H1 (cell line): ENCODE results near the gene RPL28. TPM values are rescaled to one million over a fixed set of nuclear protein-coding genes. Genes with fewer than 3 reads are reported as not detected.

Experiments used
- CTCF ChIA-PET: fragments of 300-600 bp; sonication (Branson Sonifier 250); formaldehyde crosslinking; loops from one replicate; lab custom pipeline; 2021; ENCODE audit not compliant: partially characterized antibody; lab: Charles Lee
- POLR2A ChIA-PET: fragments of 300-600 bp; sonication (Branson Sonifier 250); formaldehyde crosslinking; loops from one replicate; lab custom pipeline; 2021; ENCODE audit warnings: inconsistent platforms; ENCODE audit not compliant: partially characterized antibody; lab: Charles Lee
- DNase-seq, 2 experiments: peaks; one replicate each; pipeline versions ENCODE4 v3.0.0 to v3.0.0-alpha.2; 2010 to 2022; ENCODE audit warnings: low spot score in 2 of 2, low read depth in 1 of 2, mixed read lengths in 1 of 2
- FAIRE-seq: peaks from 2 replicates; lab custom pipeline; 2011; peaks lifted over from hg19 to GRCh38; lab: Jason Lieb, UNC
- H2AFZ ChIP-seq: 2 replicates; pipeline ENCODE4 v1.8.1; 2012; ENCODE audit warnings: low read length, inconsistent platforms
- H2AK5ac ChIP-seq: 2 replicates; pipeline ENCODE4 v1.6.1; 2013; ENCODE audit warnings: low read depth, low read length
- H2BK120ac ChIP-seq: replicated peaks from 2 replicates; pipeline ENCODE3; 2013; ENCODE audit warnings: low read depth, low read length, inconsistent platforms
- H2BK12ac ChIP-seq: 2 replicates; pipeline ENCODE4 v1.6.1; 2013; ENCODE audit warnings: low read depth, low read length
- H2BK15ac ChIP-seq: 2 replicates; pipeline ENCODE4 v1.6.1; 2013; ENCODE audit warnings: low read length
- H2BK20ac ChIP-seq: 2 replicates; pipeline ENCODE4 v1.6.1; 2013; ENCODE audit warnings: low read length
- H2BK5ac ChIP-seq: 2 replicates; pipeline ENCODE4 v1.6.1; 2013; ENCODE audit warnings: low read depth, low read length
- H3K14ac ChIP-seq: 2 replicates; pipeline ENCODE4 v1.6.1; 2013; ENCODE audit warnings: inconsistent platforms; ENCODE audit not compliant: insufficient read length
- H3K18ac ChIP-seq: 2 replicates; pipeline ENCODE4 v1.6.1; 2013; ENCODE audit warnings: low read length; ENCODE audit errors: extremely low read depth
- H3K23ac ChIP-seq: 2 replicates; pipeline ENCODE4 v1.6.1; 2013; ENCODE audit warnings: inconsistent platforms; ENCODE audit not compliant: insufficient read length
- H3K23me2 ChIP-seq: 2 replicates; pipeline ENCODE4 v1.6.1; 2013; ENCODE audit warnings: low read depth, low read length
- H3K27ac ChIP-seq: 2 replicates; pipeline ENCODE4 v1.6.1; 2011; ENCODE audit warnings: low read depth, low read length, inconsistent platforms
- H3K27me3 ChIP-seq, 4 experiments: replicated peaks in 1 of 4; 1 replicate in 1 of 4; 2 replicates in 3 of 4; pipeline versions ENCODE4 v1.6.1 to v1.8.1; 2011 to 2013; ENCODE audit warnings: low read length in 3 of 4, mild to moderate bottlenecking in 3 of 4, inconsistent platforms in 2 of 4, mixed read lengths in 2 of 4, moderate library complexity in 1 of 4; ENCODE audit not compliant: control insufficient read depth in 3 of 4, insufficient read depth in 3 of 4; ENCODE audit errors: extremely low read depth in 1 of 4
- H3K36me3 ChIP-seq, 4 experiments: 2 replicates each; pipeline versions ENCODE4 v1.6.1 to v1.8.1; 2011 to 2013; ENCODE audit warnings: mild to moderate bottlenecking in 4 of 4, low read length in 3 of 4, moderate library complexity in 2 of 4, control low read depth in 1 of 4, inconsistent platforms in 1 of 4; ENCODE audit not compliant: insufficient read depth in 4 of 4, control insufficient read depth in 2 of 4
- H3K4ac ChIP-seq: replicated peaks from 2 replicates; pipeline ENCODE3; 2013; ENCODE audit warnings: low read length, low read depth, mixed read lengths, inconsistent platforms; ENCODE audit not compliant: insufficient read length
- H3K4me1 ChIP-seq, 4 experiments: replicated peaks in 1 of 4; 1 replicate in 1 of 4; 2 replicates in 3 of 4; pipeline versions ENCODE4 v1.6.1 to v1.8.1; 2011 to 2013; ENCODE audit warnings: low read length in 3 of 4, inconsistent platforms in 2 of 4, mixed read lengths in 1 of 4; ENCODE audit not compliant: insufficient read depth in 4 of 4, control insufficient read depth in 3 of 4
- H3K4me2 ChIP-seq, 2 experiments: 2 replicates each; pipeline versions ENCODE4 v1.6.1 to v1.8.1; 2011 to 2013; ENCODE audit warnings: low read depth in 2 of 2, low read length in 2 of 2, control low read depth in 1 of 2, inconsistent platforms in 1 of 2, mild to moderate bottlenecking in 1 of 2; ENCODE audit not compliant: insufficient read depth in 1 of 2
- H3K4me3 ChIP-seq, 4 experiments: fragments of 200-600, 300-600 bp in 1 of 4; sonication (generic), shearing (Covaris generic), sonication (Bioruptor Twin) in 1 of 4; 2 replicates each; pipeline versions ENCODE4 v1.5.1 to v1.8.1; 2011 to 2016; ENCODE audit warnings: low read length in 4 of 4, low read depth in 3 of 4, control low read depth in 2 of 4, inconsistent platforms in 2 of 4, mild to moderate bottlenecking in 2 of 4, mixed read lengths in 1 of 4, moderate library complexity in 1 of 4; ENCODE audit not compliant: insufficient read depth in 2 of 4; ENCODE audit errors: extremely low read depth in 1 of 4
- H3K56ac ChIP-seq: replicated peaks from 2 replicates; pipeline ENCODE3; 2013; ENCODE audit warnings: low read depth, mild to moderate bottlenecking, mixed read lengths, low read length, inconsistent platforms; ENCODE audit not compliant: insufficient read length
- H3K79me1 ChIP-seq: 2 replicates; pipeline ENCODE4 v1.6.1; 2013; ENCODE audit warnings: low read depth, low read length, control low read depth
- H3K79me2 ChIP-seq, 2 experiments: 2 replicates each; pipeline versions ENCODE4 v1.6.1 to v1.8.1; 2012 to 2013; ENCODE audit warnings: low read length in 2 of 2, mild to moderate bottlenecking in 2 of 2, inconsistent platforms in 1 of 2; ENCODE audit not compliant: insufficient read depth in 2 of 2, control insufficient read depth in 1 of 2
- H3K9ac ChIP-seq, 4 experiments: replicated peaks in 1 of 4; 1 replicate in 1 of 4; 2 replicates in 3 of 4; pipeline versions ENCODE4 v1.6.1 to v1.8.1; 2011 to 2013; ENCODE audit warnings: low read depth in 3 of 4, low read length in 3 of 4, control low read depth in 2 of 4, mild to moderate bottlenecking in 2 of 4, moderate library complexity in 2 of 4, inconsistent platforms in 1 of 4; ENCODE audit errors: extremely low read depth in 1 of 4
- H3K9me3 ChIP-seq, 2 experiments: 2 replicates each; pipeline versions ENCODE4 v1.6.1 to v1.8.1; 2012 to 2013; ENCODE audit warnings: mild to moderate bottlenecking in 2 of 2, moderate library complexity in 2 of 2, control low read depth in 1 of 2, inconsistent platforms in 1 of 2, low read depth in 1 of 2, low read length in 1 of 2, mixed read lengths in 1 of 2; ENCODE audit not compliant: insufficient read depth in 2 of 2
- H4K20me1 ChIP-seq, 2 experiments: replicated peaks in 1 of 2; 2 replicates each; pipeline versions ENCODE3 to v1.8.1; 2011 to 2013; ENCODE audit warnings: inconsistent platforms in 2 of 2, low read length in 2 of 2, mild to moderate bottlenecking in 1 of 2; ENCODE audit not compliant: insufficient read depth in 2 of 2, control insufficient read depth in 1 of 2
- H4K5ac ChIP-seq: 2 replicates; pipeline ENCODE4 v1.6.1; 2013; ENCODE audit warnings: low read length, low read depth, mixed read lengths, inconsistent platforms; ENCODE audit not compliant: insufficient read length
- H4K8ac ChIP-seq: 2 replicates; pipeline ENCODE4 v1.8.0; 2013; ENCODE audit warnings: mild to moderate bottlenecking, moderate library complexity, low read length, inconsistent platforms; ENCODE audit not compliant: insufficient read depth; ENCODE audit errors: extremely low read depth
- H4K91ac ChIP-seq: replicated peaks from 2 replicates; pipeline ENCODE3; 2013; ENCODE audit warnings: low read length, mixed read lengths, inconsistent platforms; ENCODE audit not compliant: insufficient read length
- NANOG ChIP-seq: IDR thresholded peaks from 2 replicates; pipeline ENCODE4 v1.6.1; 2011; ENCODE audit warnings: low read length, low read depth, mild to moderate bottlenecking, inconsistent platforms; ENCODE audit not compliant: insufficient read depth, poor library complexity, severe bottlenecking
- POU5F1 ChIP-seq: IDR thresholded peaks from 2 replicates; pipeline ENCODE4 v1.6.1; 2011; ENCODE audit warnings: low read depth, mild to moderate bottlenecking, low read length, moderate library complexity
- WGBS, 2 experiments: shearing (Covaris generic) in 1 of 2; methylation state at CpG; one replicate each; pipeline versions ENCODE4 v1.1.6 to v1.1.7; 2013 to 2015; ENCODE audit warnings: low lambda C conversion rate in 2 of 2, mixed read lengths in 2 of 2, inconsistent platforms in 1 of 2, low coverage in 1 of 2, missing lambda C conversion rate in 1 of 2; ENCODE audit not compliant: insufficient replicate concordance in 2 of 2, insufficient coverage in 1 of 2, insufficient read length in 1 of 2; ENCODE audit errors: extremely low coverage in 1 of 2, missing lambda C conversion rate in 1 of 2; 5-methylcytosine and 5-hydroxymethylcytosine counted together
- polyA plus RNA-seq, 7 experiments: library from polyadenylated mRNA; depleted of rRNA in 3 of 7; stranded (reverse) in 5 of 7; unstranded in 2 of 7; fragments of >200 nt in 5 of 7; fragments of 200-250 nt in 2 of 7; gene quantifications; 1 replicate in 5 of 7; 2 replicates in 1 of 7; 4 replicates in 1 of 7; pipeline versions ENCODE4 v1.2.1 to v1.2.3, GENCODE V29; 2011 to 2013; ENCODE audit warnings: missing spikeins in 2 of 7, mixed read lengths in 2 of 7
- total RNA-seq: library from RNA; stranded (reverse); fragmentation: NEBNext Ultra II Directional; extraction: Animal tissue kit (Norgen Biotek cat#: 25700); gene quantifications from 2 replicates; pipeline ENCODE4 v1.2.1, GENCODE V29; 2021
- TF ChIP-seq, protein P1 (sequence below): IDR thresholded peaks from 2 replicates; pipeline ENCODE4 v1.6.1; 2012; ENCODE audit warnings: low read length, inconsistent platforms

The RPL28 gene
- total and polyA plus RNA-seq, 2 of the 8 experiments (the other 6 are each of a cell fraction or from before 2014, with no cell fraction given): 2,123 to 8,402 TPM

GRCh38 chr19:55419103-55419502, 33.4 kb downstream of the RPL28 start:
- Histone ChIP-seq H3K4me1 (peaks cover 0 to 2% (median 0%) of the 10 kb centered on the region in 4 experiments; a peak in 1 of 7 replicates), H4K5ac (no peak overlapping the region), H3K14ac (no peak overlapping the region), H2BK12ac (no peak overlapping the region), H3K23ac (no peak overlapping the region), H4K20me1 (no peaks in the 10 kb centered on the region), H2BK15ac (no peak overlapping the region), H2BK20ac (no peak overlapping the region), H3K4ac (no peak overlapping the region), H4K91ac (no peak overlapping the region), H2BK5ac (no peak overlapping the region), H3K27ac (no peak overlapping the region), H3K9ac (no peak overlapping the region), H3K23me2 (no peaks in the 10 kb centered on the region), H3K4me2 (no peak overlapping the region), H3K27me3 (peaks cover 0 to 9% (median 2%) of the 10 kb centered on the region in 4 experiments; a peak in 2 of 7 replicates), H2AK5ac (peak overlapping the region; percentile 65; the same call in 1 of the 2 replicates), H3K18ac (no peak overlapping the region), H3K9me3 (no peaks in the 10 kb centered on the region; a peak in 1 of 4 replicates), H3K79me1 (no peaks in the 10 kb centered on the region), H3K4me3 (no peak overlapping the region), H2AFZ (no peak overlapping the region), H4K8ac (no peak overlapping the region), H2BK120ac (no peak overlapping the region), H3K36me3 (no peaks in the 10 kb centered on the region), H3K56ac (no peak overlapping the region), H3K79me2 (no peaks in the 10 kb centered on the region)
- FAIRE-seq (no peak), DNase-seq (no peak)
- TF ChIP-seq, protein P1, sequence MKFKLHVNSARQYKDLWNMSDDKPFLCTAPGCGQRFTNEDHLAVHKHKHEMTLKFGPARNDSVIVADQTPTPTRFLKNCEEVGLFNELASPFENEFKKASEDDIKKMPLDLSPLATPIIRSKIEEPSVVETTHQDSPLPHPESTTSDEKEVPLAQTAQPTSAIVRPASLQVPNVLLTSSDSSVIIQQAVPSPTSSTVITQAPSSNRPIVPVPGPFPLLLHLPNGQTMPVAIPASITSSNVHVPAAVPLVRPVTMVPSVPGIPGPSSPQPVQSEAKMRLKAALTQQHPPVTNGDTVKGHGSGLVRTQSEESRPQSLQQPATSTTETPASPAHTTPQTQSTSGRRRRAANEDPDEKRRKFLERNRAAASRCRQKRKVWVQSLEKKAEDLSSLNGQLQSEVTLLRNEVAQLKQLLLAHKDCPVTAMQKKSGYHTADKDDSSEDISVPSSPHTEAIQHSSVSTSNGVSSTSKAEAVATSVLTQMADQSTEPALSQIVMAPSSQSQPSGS: no peak
- TF ChIP-seq POU5F1: no peak
- no peak for TF ChIP-seq NANOG
- CTCF ChIA-PET: interaction anchor here (0.6 to 4.3 kb wide), 30 partner anchors 9 to 500 kb away, joined by 3 to 17 read pairs (median 5); partner anchors contain the start of gene SHISA7
- 84% methylated on average over 5 of the region's 5 CpGs; no CpG with 5 or more reads in 1 of the 2 experiments for WGBS, 2 experiments
- POLR2A ChIA-PET: interaction anchor here (0.9 to 34.6 kb wide), 5 partner anchors 10 to 70 kb away, joined by 3 to 874 read pairs (median 4); partner anchors contain the start of genes RPL28, TMEM238 and UBE2S
